ENCODE measurements around the gene GLRX. TPM values are rescaled to one million over a fixed set of nuclear protein-coding genes. Genes with fewer than 3 reads are reported as not detected.
A peak's percentile ranks its signal among the peaks of the same experiment; 100 is the strongest.

GLRX gene
- total RNA-seq, 2 donors from 2014 or later: 29.2 to 148 TPM

GRCh38 chr5:95843733-95844223, 21.3 kb upstream of the GLRX start:
- Histone ChIP-seq H3K9me3 (no peaks in the 10 kb centered on the region), H3K4me3 (no peak overlapping the region), H3K27ac (peak overlapping the region in 1 of 2 donors; percentile 23), H3K36me3 (no peaks in the 10 kb centered on the region), H3K27me3 (replicated peaks; ENCODE audit: insufficient read depth) (no peaks in the 10 kb centered on the region), H3K4me1 (ENCODE audit: control insufficient read depth in 1 of 2, low read depth in 2 of 2) (peaks cover 11 to 34% of the 10 kb centered on the region in 2 donors)
- TF ChIP-seq CTCF (IDR thresholded peaks at IDR 0.05): no peak
- ATAC-seq (ENCODE audit: insufficient number of reproducible peaks, low FRiP score, low read depth) (no peak), DNase-seq (ENCODE audit: low spot score) (no peak)

DNA sequence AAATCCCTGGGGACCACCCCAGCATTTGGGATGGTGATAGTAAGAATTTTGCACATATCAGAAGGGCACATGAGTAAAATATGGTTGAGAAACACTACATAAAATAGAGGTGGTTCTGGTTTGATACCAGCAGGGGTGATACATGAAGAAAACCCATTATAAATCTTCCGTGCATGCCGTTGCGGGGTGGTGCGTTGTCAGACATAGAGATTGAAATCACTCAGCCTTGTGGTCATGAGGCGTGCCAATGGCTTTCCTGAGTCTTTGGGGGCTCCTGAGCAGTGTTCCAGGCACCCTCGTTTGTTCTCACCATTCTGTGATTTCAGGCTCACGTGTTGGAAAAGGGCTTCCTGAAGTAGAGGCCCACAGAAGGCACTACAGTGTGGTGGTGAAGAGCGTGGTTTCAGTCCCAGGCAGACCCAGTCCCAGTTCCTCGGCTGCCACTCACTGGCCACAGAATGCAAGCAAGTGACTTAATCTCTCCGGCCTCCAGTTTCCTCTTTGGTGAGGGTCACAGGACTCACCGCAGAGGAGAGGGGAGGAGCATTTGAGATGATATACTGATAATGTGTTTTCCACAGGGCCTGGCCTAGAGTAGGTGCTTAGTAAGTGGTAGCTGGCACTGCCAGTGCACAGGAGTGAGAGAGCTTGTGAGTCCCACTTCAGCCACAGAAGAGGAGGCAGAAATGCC, 20.5 kb upstream of the GLRX start:
- DNase-seq (ENCODE audit: low spot score): no peak
- no peak for TF ChIP-seq CTCF (IDR thresholded peaks at IDR 0.05)
- peak overlapping the region; percentile 15 to 23 for H3K27ac ChIP-seq

GRCh38 chr5:95841914-95842812, 19.6 kb upstream of the GLRX start:
- Histone ChIP-seq H3K27ac (peak overlapping the region in 1 of 2 donors; percentile 44), H3K4me1 (ENCODE audit: control insufficient read depth in 1 of 2, low read depth in 2 of 2) (peaks cover 11 to 34% of the 10 kb centered on the region in 2 donors), H3K36me3 (no peaks in the 10 kb centered on the region), H3K9me3 (no peaks in the 10 kb centered on the region), H3K27me3 (replicated peaks; ENCODE audit: insufficient read depth) (no peaks in the 10 kb centered on the region), H3K4me3 (no peak overlapping the region)
- DNase-seq (ENCODE audit: low spot score) (no peak), ATAC-seq (ENCODE audit: insufficient number of reproducible peaks, low FRiP score, low read depth) (peak; percentile 56)
- no peak for TF ChIP-seq CTCF (IDR thresholded peaks at IDR 0.05)

More for the DNA sequence above, 20.5 kb upstream of the GLRX start:
- no peak for ATAC-seq (ENCODE audit: insufficient number of reproducible peaks, low FRiP score, low read depth)
- H3K27me3 ChIP-seq (replicated peaks; ENCODE audit: insufficient read depth): no peaks in the 10 kb centered on the region
- H3K9me3 ChIP-seq: no peaks in the 10 kb centered on the region
- H3K36me3 ChIP-seq: no peaks in the 10 kb centered on the region
- H3K4me3 ChIP-seq: no peak overlapping the region
- H3K4me1 ChIP-seq (ENCODE audit: control insufficient read depth in 1 of 2, low read depth in 2 of 2): peaks cover 11 to 34% of the 10 kb centered on the region in 2 donors

DNA sequence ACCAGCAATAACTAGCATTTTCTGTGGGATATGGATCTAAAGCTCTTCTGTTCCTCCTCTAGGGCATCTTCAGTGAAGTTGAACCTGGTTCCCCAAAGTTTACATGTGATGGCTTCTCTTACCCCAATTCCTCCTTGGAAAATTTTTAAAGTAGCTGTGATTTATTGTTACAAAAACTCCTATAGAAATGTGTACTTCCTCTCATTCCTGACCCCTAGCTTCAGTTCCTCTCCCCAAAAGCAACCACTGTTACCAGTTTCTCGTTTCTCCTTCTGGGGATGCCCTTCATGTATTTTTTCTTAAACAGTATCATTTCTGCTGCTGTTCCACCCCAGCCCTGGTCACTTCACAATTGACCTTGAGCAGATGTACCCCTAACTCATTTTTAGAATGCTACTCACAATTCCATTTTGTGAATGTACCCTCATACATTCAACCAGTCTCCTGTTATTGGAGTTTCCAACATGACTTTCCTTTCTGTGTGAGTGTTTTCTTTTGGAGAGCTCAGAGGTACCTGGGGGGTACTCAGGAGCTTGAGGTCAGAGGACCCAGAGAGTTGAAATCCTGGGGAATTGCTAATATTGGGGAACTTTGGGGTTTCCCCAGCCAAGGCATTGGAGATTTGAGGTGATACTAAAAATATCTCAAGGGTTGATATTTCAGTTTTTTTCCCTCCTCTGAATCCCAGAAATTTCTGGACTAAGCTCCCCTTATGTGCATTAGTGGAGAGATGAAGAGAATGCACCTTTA, 18.6 kb upstream of the GLRX start:
- TF ChIP-seq CTCF (IDR thresholded peaks at IDR 0.05): no peak
- no peak for ATAC-seq (ENCODE audit: insufficient number of reproducible peaks, low FRiP score, low read depth)

More for the DNA sequence above, 18.6 kb upstream of the GLRX start:
- H3K36me3 ChIP-seq: no peaks in the 10 kb centered on the region
- H3K27me3 ChIP-seq (replicated peaks; ENCODE audit: insufficient read depth): no peaks in the 10 kb centered on the region
- no peaks in the 10 kb centered on the region for H3K9me3 ChIP-seq
- no peak for DNase-seq (ENCODE audit: low spot score)
- H3K4me3 ChIP-seq: no peak overlapping the region
- H3K27ac ChIP-seq: peak overlapping the region in 1 of 2 donors; percentile 24
- peaks cover 11 to 37% of the 10 kb centered on the region in 2 donors for H3K4me1 ChIP-seq (ENCODE audit: control insufficient read depth in 1 of 2, low read depth in 2 of 2)

Measured in thoracic aorta (tissue), 2 donors.